K562 (cell line): ENCODE data around the gene ASCC1. TPM values are rescaled to one million over a fixed set of nuclear protein-coding genes. Genes with fewer than 3 reads are reported as not detected.

Experiments
- ATAC-seq: fragments of 200-7000 bp; cut with Tn5 transposase; 3 replicates; pipeline ENCODE4 v1.9.1; 2020; ENCODE audit warnings: moderate library complexity
- BruUV-seq: library from RNA; stranded (reverse); fragments of 400-500 nt; replicated peaks from 2 replicates; lab custom pipeline; 2021; lab: Mats Ljungman, UMichigan
- CTCF ChIA-PET: fragments of 300-600 bp; formaldehyde crosslinking; extraction: SDS; loops from one replicate; lab custom pipeline; 2021; ENCODE audit warnings: low intra/inter-chr PET ratio; lab: Yijun Ruan, JAX
- POLR2A ChIA-PET: fragments of 300-600, 350-650 bp; sonication (Branson Sonifier 250); formaldehyde crosslinking; extraction: SDS; loops from one replicate; lab custom pipeline; 2021; ENCODE audit warnings: antibody characterized with exemption, inconsistent platforms; lab: Yijun Ruan, JAX
- DNase-seq, 4 experiments: peaks; one replicate each; pipeline versions ENCODE4 v3.0.0 to v3.0.0-alpha.2; 2011 to 2018; ENCODE audit warnings: low spot score in 3 of 4, mixed read lengths in 3 of 4; ENCODE audit errors: extremely low read depth in 1 of 4
- FAIRE-seq: peaks from 2 replicates; lab custom pipeline; 2011; peaks lifted over from hg19 to GRCh38; lab: Jason Lieb, UNC
- H2AFZ ChIP-seq: 2 replicates; pipeline ENCODE4 v1.6.0; 2011; ENCODE audit warnings: low read depth, low read length, control low read depth, inconsistent platforms
- H3K27ac ChIP-seq: fragments of 200-600 bp; 3 replicates; pipeline ENCODE4 v1.8.0; 2011; ENCODE audit warnings: low read depth, mild to moderate bottlenecking, control low read depth, inconsistent platforms, low read length, moderate library complexity, mixed read lengths; ENCODE audit errors: extremely low read depth
- H3K27me3 ChIP-seq, 2 experiments: fragments of 300-600 bp in 1 of 2; 2 replicates in 1 of 2; 3 replicates in 1 of 2; pipeline versions ENCODE4 v1.6.0 to v1.8.0; 2011; ENCODE audit warnings: inconsistent platforms in 2 of 2, low read length in 2 of 2, mild to moderate bottlenecking in 1 of 2, mixed read lengths in 1 of 2, moderate library complexity in 1 of 2; ENCODE audit not compliant: control insufficient read depth in 2 of 2, insufficient read depth in 2 of 2
- H3K36me3 ChIP-seq: fragments of 300-600 bp; 3 replicates; pipeline ENCODE4 v1.8.0; 2011; ENCODE audit warnings: mild to moderate bottlenecking, low read length, inconsistent platforms; ENCODE audit not compliant: control insufficient read depth, insufficient read depth
- H3K4me1 ChIP-seq, 2 experiments: fragments of 200-600 bp in 1 of 2; replicated peaks in 1 of 2; 2 replicates in 1 of 2; 3 replicates in 1 of 2; pipeline versions ENCODE4 v1.5.1 to v1.8.0; 2011; ENCODE audit warnings: inconsistent platforms in 2 of 2, low read length in 2 of 2, mild to moderate bottlenecking in 1 of 2, mixed read lengths in 1 of 2, moderate library complexity in 1 of 2; ENCODE audit not compliant: control insufficient read depth in 2 of 2, insufficient read depth in 2 of 2
- H3K4me2 ChIP-seq: 2 replicates; pipeline ENCODE4 v1.6.1; 2011; ENCODE audit warnings: low read length, control low read depth, inconsistent platforms, mixed read lengths; ENCODE audit not compliant: insufficient read depth
- H3K4me3 ChIP-seq: fragments of 200-600 bp; sonication (generic), shearing (Covaris generic); 2 replicates; pipeline ENCODE4 v1.5.1; 2016; ENCODE audit warnings: control low read depth, inconsistent platforms
- H3K79me2 ChIP-seq: fragments of 200-600 bp; 3 replicates; pipeline ENCODE4 v1.8.0; 2011; ENCODE audit warnings: low read length, inconsistent platforms; ENCODE audit not compliant: control insufficient read depth, insufficient read depth
- H3K9ac ChIP-seq, 2 experiments: 2 replicates each; pipeline versions ENCODE4 v1.6.0 to v1.6.1; 2011; ENCODE audit warnings: low read depth in 2 of 2, low read length in 2 of 2, control low read depth in 1 of 2, inconsistent platforms in 1 of 2, mild to moderate bottlenecking in 1 of 2, mixed read lengths in 1 of 2; ENCODE audit not compliant: insufficient read depth in 1 of 2
- H3K9me1 ChIP-seq: one replicate; pipeline ENCODE4 v1.6.0; 2011; ENCODE audit warnings: inconsistent platforms, mild to moderate bottlenecking, low read length, moderate library complexity; ENCODE audit not compliant: control insufficient read depth, insufficient read depth
- H3K9me3 ChIP-seq: replicated peaks from 2 replicates; pipeline ENCODE4 v1.5.1; 2011; ENCODE audit warnings: low read depth, low read length, inconsistent platforms; ENCODE audit not compliant: control insufficient read depth, insufficient read depth
- H4K20me1 ChIP-seq: replicated peaks from 2 replicates; pipeline ENCODE4 v1.6.1; 2011; ENCODE audit warnings: low read length, inconsistent platforms, mixed read lengths; ENCODE audit not compliant: control insufficient read depth, insufficient read depth
- CHD4 ChIP-seq: fragments of 200-600 bp; sonication (generic); IDR thresholded peaks from 3 replicates; pipeline ENCODE4 v1.6.1; 2012; ENCODE audit warnings: low read depth, mild to moderate bottlenecking, mixed read lengths, low read length, inconsistent platforms; ENCODE audit not compliant: insufficient read depth, insufficient replicate concordance, poor library complexity, severe bottlenecking
- ELF1 ChIP-seq: fragments of 200-800 bp; sonication (Bioruptor generic); IDR thresholded peaks from 2 replicates; pipeline ENCODE4 v1.6.1; 2016; ENCODE audit warnings: missing genetic modification characterization, missing compliant biosample characterization
- ESRRB ChIP-seq: fragments of 250-450 bp; sonication (Bioruptor Pico); IDR thresholded peaks from 2 replicates; pipeline ENCODE4 v1.5.0; 2020; ENCODE audit warnings: mild to moderate bottlenecking, moderate library complexity, borderline replicate concordance
- FOXA3 ChIP-seq, 2 experiments: fragments of 450-650 bp in 1 of 2; sonication (generic) in 1 of 2; formaldehyde crosslinking; IDR thresholded peaks in 1 of 2; conservative IDR thresholded peaks in 1 of 2; 2 replicates each; pipeline versions ENCODE4 v1.4.0 to v1.8.0; 2020 to 2022; ENCODE audit warnings: mild to moderate bottlenecking in 2 of 2, missing genetic modification reagents in 1 of 2
- FOXJ3 ChIP-seq: sonication (generic); formaldehyde crosslinking; IDR thresholded peaks from 2 replicates; pipeline ENCODE4 v1.4.0; 2020; ENCODE audit warnings: mild to moderate bottlenecking, missing genetic modification reagents
- HDAC2 ChIP-seq: fragments of 450-650 bp; IDR thresholded peaks from 2 replicates; pipeline ENCODE4 v1.6.1; 2016; ENCODE audit warnings: mild to moderate bottlenecking
- KAT7 ChIP-seq: sonication (generic); formaldehyde crosslinking; IDR thresholded peaks from 2 replicates; pipeline ENCODE4 v1.8.0; 2022; ENCODE audit warnings: missing genetic modification reagents, mild to moderate bottlenecking, borderline replicate concordance
- L3MBTL2 ChIP-seq: fragments of 450-650 bp; IDR thresholded peaks from 2 replicates; pipeline ENCODE4 v1.6.1; 2016; ENCODE audit warnings: mild to moderate bottlenecking, moderate library complexity
- MTA1 ChIP-seq: fragments of 450-650 bp; IDR thresholded peaks from 2 replicates; pipeline ENCODE4 v1.6.1; 2017; ENCODE audit warnings: borderline replicate concordance
- MYNN ChIP-seq, 2 experiments: sonication (generic); formaldehyde crosslinking in 1 of 2; IDR thresholded peaks; 2 replicates each; pipeline versions ENCODE4 v1.5.0 to v1.6.1; 2016 to 2020; ENCODE audit warnings: antibody characterized with exemption in 1 of 2, missing genetic modification reagents in 1 of 2
- NCOA2 ChIP-seq, 2 experiments: fragments of 450-650 bp; IDR thresholded peaks; 2 replicates each; pipeline ENCODE4 v1.6.1; 2018; ENCODE audit warnings: mild to moderate bottlenecking in 2 of 2, moderate library complexity in 1 of 2; ENCODE audit not compliant: partially characterized antibody in 2 of 2
- NFATC3 ChIP-seq: fragments of 450-650 bp; IDR thresholded peaks from 2 replicates; pipeline ENCODE4 v1.6.1; 2017; ENCODE audit warnings: mild to moderate bottlenecking
- PHF21A ChIP-seq: fragments of 450-650 bp; IDR thresholded peaks from 2 replicates; pipeline ENCODE4 v1.6.1; 2017; ENCODE audit warnings: low read depth, borderline replicate concordance
- SNIP1 ChIP-seq: fragments of 450-650 bp; IDR thresholded peaks from 2 replicates; pipeline ENCODE4 v1.7.1; 2017; ENCODE audit warnings: low read depth, mild to moderate bottlenecking
- SNRNP70 ChIP-seq: fragments of 200-400 bp; formaldehyde crosslinking; optimal IDR thresholded peaks from 2 replicates; pipeline ENCODE3; 2017; ENCODE audit warnings: low read depth, low read length
- U2AF2 ChIP-seq: fragments of 200-400 bp; formaldehyde crosslinking; optimal IDR thresholded peaks from 2 replicates; pipeline ENCODE3; 2017; ENCODE audit warnings: low read depth, mild to moderate bottlenecking, low read length
- ZNF224 ChIP-seq: sonication (generic); formaldehyde crosslinking; IDR thresholded peaks from 2 replicates; pipeline ENCODE4 v1.8.0; 2022; ENCODE audit warnings: mild to moderate bottlenecking, missing genetic modification reagents
- ZNF239 ChIP-seq: fragments of 250-450 bp; sonication (Bioruptor Pico); IDR thresholded peaks from 2 replicates; pipeline ENCODE4 v1.4.0; 2020; ENCODE audit warnings: mild to moderate bottlenecking
- WGBS: fragments of 100-300 bp; shearing (Covaris generic); methylation state at CpG from one replicate; pipeline ENCODE4 v1.1.6; 2016; ENCODE audit warnings: low coverage, mixed read lengths; ENCODE audit not compliant: insufficient coverage; ENCODE audit errors: missing lambda C conversion rate; 5-methylcytosine and 5-hydroxymethylcytosine counted together
- in situ Hi-C: fragments of 300-500 bp; cut with MboI; formaldehyde crosslinking; loops from 4 replicates; pipeline ENCODE4 v1.15.0; 2018; ENCODE audit warnings: inconsistent platforms, mixed read lengths
- intact Hi-C: fragments of 100-400 bp; cut with micrococcal nuclease; formaldehyde crosslinking; loops from 2 replicates; pipeline ENCODE4 v1.14.2; 2022
- polyA plus RNA-seq, 8 experiments: library from polyadenylated mRNA; depleted of rRNA in 4 of 8; stranded (reverse) in 5 of 8; unstranded in 3 of 8; fragments of >200 nt; fragmentation: Nextera tagmentation in 2 of 8; fragmentation: Illumina TruSeq in 1 of 8; extraction: Ambion mirVana in 2 of 8; extraction: Trizol in 1 of 8; gene quantifications; 2 replicates each; pipeline versions ENCODE4 v1.2.1 to v1.2.3, GENCODE V29; 2011 to 2014; ENCODE audit warnings: inconsistent platforms in 1 of 8, missing spikeins in 1 of 8
- total RNA-seq, 7 experiments: library from RNA; depleted of rRNA in 6 of 7; stranded (reverse); fragments of >200 nt in 6 of 7; fragmentation: Illumina TruSeq in 2 of 7; extraction: Trizol in 2 of 7; gene quantifications; 2 replicates each; pipeline versions ENCODE4 v1.2.1 to v1.2.3, GENCODE V29; 2011 to 2021; ENCODE audit warnings: low replicate concordance in 1 of 7
- TF ChIP-seq, protein P1 (sequence below): fragments of 250-450 bp; sonication (Bioruptor Pico); IDR thresholded peaks from 2 replicates; pipeline ENCODE4 v1.4.0; 2020; ENCODE audit warnings: borderline replicate concordance
- TF ChIP-seq, protein P2 (sequence below): fragments of 250-450 bp; sonication (Bioruptor Pico); IDR thresholded peaks from 2 replicates; pipeline ENCODE4 v1.8.0; 2022; ENCODE audit warnings: inconsistent platforms, mild to moderate bottlenecking, moderate library complexity, borderline replicate concordance

ASCC1 gene
- total and polyA plus RNA-seq, 9 of the 15 experiments (the other 6 are each of a cell fraction or from before 2014, with no cell fraction given), result 31.7 to 73.3 (median 52.8) TPM

DNA sequence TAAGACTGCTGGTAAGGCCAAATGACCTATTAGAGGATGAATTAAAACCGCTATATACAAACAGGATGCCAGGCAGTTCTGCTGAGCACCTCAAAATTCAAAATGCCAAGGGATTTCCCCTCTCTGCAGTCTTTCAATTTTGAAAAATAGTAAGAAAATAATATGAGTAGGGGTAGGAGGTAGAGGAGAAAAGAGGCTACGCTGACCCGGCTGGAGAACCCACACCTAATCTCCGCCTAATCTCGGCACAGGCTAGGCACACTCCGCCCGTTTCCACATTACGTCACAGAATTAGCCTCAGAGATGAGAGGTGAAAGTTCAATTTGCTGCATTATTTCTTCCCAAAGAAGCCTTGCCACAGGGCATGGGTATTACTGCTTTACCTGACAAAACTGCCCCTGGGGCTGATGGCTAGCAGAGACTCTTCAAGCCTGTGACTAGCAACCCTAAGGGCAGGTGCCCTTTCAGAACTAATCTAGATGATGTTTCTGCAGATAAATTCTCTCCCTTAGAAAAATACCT lies 106.4 kb downstream of the ASCC1 start:
- no peak overlapping the region for H3K4me3 ChIP-seq
- no peaks in the 10 kb centered on the region for H3K79me2 ChIP-seq
- no peaks in the 10 kb centered on the region for H3K9me3 ChIP-seq
- in situ Hi-C loops, result no loop called here
- WGBS, result 78% methylated on average over 8 of the region's 8 CpGs
- no peak for ATAC-seq
- no peak for FAIRE-seq
- DNase-seq, result no peak
- BruUV-seq, result no TSS peak
- no peak overlapping the region for H3K4me2 ChIP-seq
- no peak overlapping the region for H3K27ac ChIP-seq
- H3K9me1 ChIP-seq, result no peaks in the 10 kb centered on the region
- no peak for TF ChIP-seq ESRRB (CRISPR knock-in tag)
- no peak for TF ChIP-seq ELF1
- no peak for TF ChIP-seq SNIP1
- TF ChIP-seq NCOA2 (IDR thresholded peaks at IDR 0.05; ENCODE audit: partially characterized antibody in 2 of 2), result no peak
- TF ChIP-seq CHD4, result no peak
- TF ChIP-seq ZNF224 (CRISPR knock-in tag), result no peak
- TF ChIP-seq KAT7, result no peak
- TF ChIP-seq PHF21A, result no peak
- TF ChIP-seq MYNN (IDR thresholded peaks at IDR 0.05), result no peak
- no peak for TF ChIP-seq MYNN (CRISPR knock-in tag; IDR thresholded peaks at IDR 0.05)
- no peak for TF ChIP-seq FOXA3 (CRISPR knock-in tag; conservative IDR thresholded peaks at IDR 0.05 in 1 of 2, IDR thresholded peaks at IDR 0.05 in 1 of 2)
- TF ChIP-seq MTA1, result no peak
- TF ChIP-seq L3MBTL2, result no peak
- TF ChIP-seq FOXJ3 (CRISPR knock-in tag), result no peak
- no peak for TF ChIP-seq SNRNP70
- TF ChIP-seq ZNF239 (CRISPR knock-in tag), result no peak
- TF ChIP-seq HDAC2, result no peak
- TF ChIP-seq U2AF2, result no peak
- TF ChIP-seq, protein P1, sequence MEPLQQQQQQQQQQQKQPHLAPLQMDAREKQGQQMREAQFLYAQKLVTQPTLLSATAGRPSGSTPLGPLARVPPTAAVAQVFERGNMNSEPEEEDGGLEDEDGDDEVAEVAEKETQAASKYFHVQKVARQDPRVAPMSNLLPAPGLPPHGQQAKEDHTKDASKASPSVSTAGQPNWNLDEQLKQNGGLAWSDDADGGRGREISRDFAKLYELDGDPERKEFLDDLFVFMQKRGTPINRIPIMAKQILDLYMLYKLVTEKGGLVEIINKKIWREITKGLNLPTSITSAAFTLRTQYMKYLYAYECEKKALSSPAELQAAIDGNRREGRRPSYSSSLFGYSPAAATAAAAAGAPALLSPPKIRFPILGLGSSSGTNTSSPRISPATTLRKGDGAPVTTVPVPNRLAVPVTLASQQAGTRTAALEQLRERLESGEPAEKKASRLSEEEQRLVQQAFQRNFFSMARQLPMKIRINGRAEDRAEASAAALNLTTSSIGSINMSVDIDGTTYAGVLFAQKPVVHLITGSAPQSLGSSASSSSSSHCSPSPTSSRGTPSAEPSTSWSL, result no peak
- no peak for TF ChIP-seq NFATC3
- TF ChIP-seq, protein P2, sequence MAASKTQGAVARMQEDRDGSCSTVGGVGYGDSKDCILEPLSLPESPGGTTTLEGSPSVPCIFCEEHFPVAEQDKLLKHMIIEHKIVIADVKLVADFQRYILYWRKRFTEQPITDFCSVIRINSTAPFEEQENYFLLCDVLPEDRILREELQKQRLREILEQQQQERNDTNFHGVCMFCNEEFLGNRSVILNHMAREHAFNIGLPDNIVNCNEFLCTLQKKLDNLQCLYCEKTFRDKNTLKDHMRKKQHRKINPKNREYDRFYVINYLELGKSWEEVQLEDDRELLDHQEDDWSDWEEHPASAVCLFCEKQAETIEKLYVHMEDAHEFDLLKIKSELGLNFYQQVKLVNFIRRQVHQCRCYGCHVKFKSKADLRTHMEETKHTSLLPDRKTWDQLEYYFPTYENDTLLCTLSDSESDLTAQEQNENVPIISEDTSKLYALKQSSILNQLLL (CRISPR knock-in tag), result no peak
- TF ChIP-seq, all 486 proteins: peak for 0
- Histone ChIP-seq H3K4me1 (no peaks in the 10 kb centered on the region), H3K36me3 (no peaks in the 10 kb centered on the region), H2AFZ (no peak overlapping the region), H3K27me3 (no peaks in the 10 kb centered on the region), H4K20me1 (no peaks in the 10 kb centered on the region), H3K9ac (no peak overlapping the region)
- ChIA-PET POLR2A (interaction anchor here (1.0 to 1.2 kb wide), 2 partner anchors 19 to 70 kb away, joined by 3 to 4 read pairs; no protein-coding TSS in a partner anchor), CTCF (interaction anchor here (0.7 kb wide), 1 partner anchor 39 kb away, joined by 3 read pairs; no protein-coding TSS in a partner anchor)
- intact Hi-C loops, result no loop called here
